IPS DF 6.9 (cell line): ENCODE data around the gene GNAI1.

ENCODE experiments used
- DNase-seq: peaks from one replicate; pipeline ENCODE4 v3.0.0-alpha.2; 2013; ENCODE audit warnings: low read depth, low spot score
- H3K27ac ChIP-seq: one replicate; pipeline ENCODE4 v1.5.1; 2013; ENCODE audit warnings: low read length, control low read depth
- H3K27me3 ChIP-seq: 2 replicates; pipeline ENCODE4 v1.6.1; 2013; ENCODE audit warnings: mild to moderate bottlenecking, low read length; ENCODE audit not compliant: control insufficient read depth, insufficient read depth
- H3K36me3 ChIP-seq: 2 replicates; pipeline ENCODE4 v1.6.1; 2013; ENCODE audit warnings: low read length; ENCODE audit not compliant: control insufficient read depth, insufficient read depth
- H3K4me1 ChIP-seq: 2 replicates; pipeline ENCODE4 v1.6.1; 2013; ENCODE audit warnings: low read length; ENCODE audit not compliant: control insufficient read depth, insufficient read depth
- H3K4me3 ChIP-seq: 2 replicates; pipeline ENCODE4 v1.5.1; 2013; ENCODE audit warnings: mild to moderate bottlenecking, low read length
- H3K9me3 ChIP-seq: 2 replicates; pipeline ENCODE4 v1.6.1; 2013; ENCODE audit warnings: low read length, inconsistent platforms; ENCODE audit not compliant: control insufficient read depth, insufficient read depth
- WGBS: extraction: QIAGEN DNeasy Blood & Tissue Kit; methylation state at CpG from one replicate; pipeline ENCODE4 v1.1.7; 2013; ENCODE audit warnings: mixed read lengths, missing lambda C conversion rate; ENCODE audit not compliant: insufficient read length, insufficient coverage; 5-methylcytosine and 5-hydroxymethylcytosine counted together

GNAI1 gene

GRCh38 chr7:80134536-80135308 is at the start of gene GNAI1:
TSS of gene GNAI1 (plus strand) at chr7:80134831. CDS start at chr7:80135161, 330 bp downstream.
- WGBS: no CpG with 5 or more reads among the region's 92 CpGs
- no peak for DNase-seq

DNA sequence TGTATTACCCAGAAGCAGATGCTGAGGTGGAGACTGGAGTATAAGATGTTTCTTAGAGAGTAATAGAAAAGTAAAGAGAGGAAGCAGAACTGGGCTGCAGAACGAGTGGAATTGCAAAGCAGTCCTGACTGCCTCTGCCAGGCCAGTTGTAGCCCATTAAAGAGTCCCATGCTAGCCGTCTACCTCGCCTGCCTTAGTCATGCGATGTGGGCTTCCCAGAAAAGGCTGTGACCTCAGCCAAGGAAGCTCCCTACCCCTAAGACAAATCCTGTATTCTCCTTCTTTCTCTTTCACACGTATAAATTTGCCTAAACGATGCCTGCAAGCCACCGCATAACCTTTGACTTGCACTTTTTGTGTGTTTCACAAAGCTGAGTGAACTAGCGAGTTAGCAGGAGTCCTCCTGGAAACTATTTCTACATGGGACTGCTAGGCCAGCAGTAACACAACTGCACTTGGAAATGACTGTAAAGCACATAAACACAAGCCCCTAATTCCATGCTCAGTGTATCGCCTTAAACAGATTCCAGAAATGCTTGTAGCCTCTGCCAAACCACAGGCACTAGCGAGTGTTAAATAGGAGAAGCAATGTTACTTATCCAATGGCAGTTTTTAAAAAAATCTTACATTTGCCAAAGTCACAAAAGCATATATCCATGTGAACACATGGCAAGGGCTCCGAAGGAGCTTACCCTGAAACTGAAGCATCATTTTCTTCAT is 47.4 kb upstream of the GNAI1 start:
- no peak overlapping the region for H3K27ac ChIP-seq
- DNase-seq: no peak

More at GRCh38 chr7:80134536-80135308, at the start of gene GNAI1:
- H3K4me1 ChIP-seq: peaks cover 2% of the 10 kb centered on the region; the same call in 1 of the 2 replicates
- peak within 1 kb of the TSS; percentile 72 for H3K4me3 ChIP-seq
- no peaks in the 10 kb centered on the region for H3K36me3 ChIP-seq
- H3K27me3 ChIP-seq: no peaks in the 10 kb centered on the region; the same call in 1 of the 2 replicates
- no peaks in the 10 kb centered on the region for H3K9me3 ChIP-seq
- no peak within 1 kb of the TSS for H3K27ac ChIP-seq

GRCh38 chr7:80087771-80088170 is 46.9 kb upstream of the GNAI1 start:
- Histone ChIP-seq H3K27ac (no peak overlapping the region), H3K36me3 (no peaks in the 10 kb centered on the region), H3K27me3 (no peaks in the 10 kb centered on the region), H3K9me3 (no peaks in the 10 kb centered on the region), H3K4me3 (no peak overlapping the region), H3K4me1 (no peaks in the 10 kb centered on the region)
- DNase-seq: no peak
- WGBS: no CpG with 5 or more reads among the region's 1 CpG

More for the DNA sequence above, 47.4 kb upstream of the GNAI1 start:
- no peaks in the 10 kb centered on the region for H3K4me1 ChIP-seq
- no peaks in the 10 kb centered on the region for H3K27me3 ChIP-seq
- no CpG with 5 or more reads among the region's 11 CpGs for WGBS
- H3K36me3 ChIP-seq: no peaks in the 10 kb centered on the region
- no peaks in the 10 kb centered on the region for H3K9me3 ChIP-seq
- no peak overlapping the region for H3K4me3 ChIP-seq

GRCh38 chr7:80088705-80089104 is 45.9 kb upstream of the GNAI1 start:
- no peak for DNase-seq
- no CpG with 5 or more reads among the region's 2 CpGs for WGBS
- Histone ChIP-seq H3K9me3 (no peaks in the 10 kb centered on the region), H3K36me3 (no peaks in the 10 kb centered on the region), H3K27ac (no peak overlapping the region), H3K4me1 (no peaks in the 10 kb centered on the region), H3K27me3 (no peaks in the 10 kb centered on the region), H3K4me3 (no peak overlapping the region)

- Histone ChIP-seq H3K27ac (no peak overlapping the region), H3K4me1 (no peaks in the 10 kb centered on the region), H3K4me3 (no peak overlapping the region), H3K36me3 (no peaks in the 10 kb centered on the region), H3K9me3 (no peaks in the 10 kb centered on the region), H3K27me3 (no peaks in the 10 kb centered on the region)
- DNase-seq: no peak
- no CpG with 5 or more reads among the region's 1 CpG for WGBS
These were observed 45.3 kb upstream of the GNAI1 start for GRCh38 chr7:80089366-80089765.

GRCh38 chr7:80093349-80093748 is 41.3 kb upstream of the GNAI1 start:
- Histone ChIP-seq H3K9me3 (no peaks in the 10 kb centered on the region), H3K27ac (no peak overlapping the region), H3K27me3 (no peaks in the 10 kb centered on the region), H3K36me3 (no peaks in the 10 kb centered on the region), H3K4me1 (no peaks in the 10 kb centered on the region), H3K4me3 (no peak overlapping the region)
- no peak for DNase-seq
- WGBS: no CpG with 5 or more reads among the region's 2 CpGs

DNA sequence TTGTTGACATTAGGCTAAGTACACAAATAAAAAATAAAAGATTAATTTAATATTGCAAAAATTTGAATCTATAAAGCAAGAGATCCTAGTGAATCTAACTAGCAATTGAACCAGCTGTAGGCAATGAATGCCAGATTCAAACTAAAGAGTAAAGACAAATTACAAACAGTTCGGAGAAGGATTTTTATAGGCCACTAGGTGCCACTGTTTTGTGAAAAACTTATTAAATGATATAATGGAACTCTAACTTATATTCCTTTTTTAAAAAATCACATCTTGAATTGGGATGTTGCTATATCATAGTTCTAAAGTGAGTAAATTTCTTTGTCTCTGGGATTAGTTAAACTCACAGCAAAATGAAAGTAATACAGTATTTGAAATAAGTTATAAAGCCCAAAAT is 39.1 kb upstream of the GNAI1 start:
- H3K9me3 ChIP-seq: no peaks in the 10 kb centered on the region
- no peaks in the 10 kb centered on the region for H3K27me3 ChIP-seq
- H3K27ac ChIP-seq: no peak overlapping the region
- WGBS: no CpG with 5 or more reads among the region's 1 CpG
- no peak for DNase-seq
- no peak overlapping the region for H3K4me3 ChIP-seq
- H3K4me1 ChIP-seq: no peaks in the 10 kb centered on the region
- no peaks in the 10 kb centered on the region for H3K36me3 ChIP-seq

- Histone ChIP-seq H3K27me3 (no peaks in the 10 kb centered on the region), H3K9me3 (no peaks in the 10 kb centered on the region), H3K4me1 (no peaks in the 10 kb centered on the region), H3K27ac (no peak overlapping the region), H3K36me3 (no peaks in the 10 kb centered on the region), H3K4me3 (no peak overlapping the region)
- WGBS: no CpG with 5 or more reads among the region's 2 CpGs
- DNase-seq: no peak
These were observed 36.9 kb upstream of the GNAI1 start for GRCh38 chr7:80097756-80098155.

- peak; percentile 48 for DNase-seq
- WGBS: no CpG with 5 or more reads among the region's 6 CpGs
- H3K4me3 ChIP-seq: no peak overlapping the region
These were observed 35.8 kb upstream of the GNAI1 start for GRCh38 chr7:80098795-80099194.

DNA sequence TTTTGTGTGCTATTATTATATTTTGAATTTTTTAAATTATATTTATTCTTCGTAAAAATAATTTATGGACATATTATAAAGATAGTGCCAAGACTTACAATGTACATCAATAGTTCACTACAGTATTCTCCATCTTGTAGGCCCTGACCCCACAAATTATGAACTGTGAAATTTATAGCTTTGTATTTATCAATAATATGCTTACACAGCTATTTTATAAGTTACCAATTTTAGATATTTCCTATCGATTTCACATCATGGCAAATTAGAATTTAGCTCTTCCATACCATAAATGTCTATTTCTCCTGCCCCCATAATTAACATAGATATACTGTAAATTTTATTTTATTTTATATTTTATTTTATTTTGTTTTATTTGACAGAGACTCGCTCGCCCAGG is 34.4 kb upstream of the GNAI1 start:
- H3K9me3 ChIP-seq: no peaks in the 10 kb centered on the region
- DNase-seq: no peak
- H3K36me3 ChIP-seq: no peaks in the 10 kb centered on the region
- H3K27me3 ChIP-seq: no peaks in the 10 kb centered on the region
- H3K4me3 ChIP-seq: no peak overlapping the region
- no peak overlapping the region for H3K27ac ChIP-seq
- no peaks in the 10 kb centered on the region for H3K4me1 ChIP-seq
- no CpG with 5 or more reads among the region's 4 CpGs for WGBS

More at GRCh38 chr7:80098795-80099194, 35.8 kb upstream of the GNAI1 start:
- H3K27me3 ChIP-seq: no peaks in the 10 kb centered on the region
- H3K36me3 ChIP-seq: no peaks in the 10 kb centered on the region
- no peaks in the 10 kb centered on the region for H3K9me3 ChIP-seq
- H3K4me1 ChIP-seq: no peaks in the 10 kb centered on the region
- no peak overlapping the region for H3K27ac ChIP-seq
